GM18867 (cell line): ENCODE measurements around the gene TENM4.
"Not testable (repeated sequence)": the region's sequence is repeated elsewhere in the genome, so short reads cannot be mapped to it uniquely, and the experiment has no call there.

Experiments
- ATAC-seq: cut with Tn5 transposase; IDR thresholded peaks from one replicate; pipeline ENCODE4 v1.9.1; 2021; ENCODE audit warnings: mild to moderate bottlenecking, moderate library complexity; ENCODE audit not compliant: unreplicated experiment

The TENM4 gene

DNA sequence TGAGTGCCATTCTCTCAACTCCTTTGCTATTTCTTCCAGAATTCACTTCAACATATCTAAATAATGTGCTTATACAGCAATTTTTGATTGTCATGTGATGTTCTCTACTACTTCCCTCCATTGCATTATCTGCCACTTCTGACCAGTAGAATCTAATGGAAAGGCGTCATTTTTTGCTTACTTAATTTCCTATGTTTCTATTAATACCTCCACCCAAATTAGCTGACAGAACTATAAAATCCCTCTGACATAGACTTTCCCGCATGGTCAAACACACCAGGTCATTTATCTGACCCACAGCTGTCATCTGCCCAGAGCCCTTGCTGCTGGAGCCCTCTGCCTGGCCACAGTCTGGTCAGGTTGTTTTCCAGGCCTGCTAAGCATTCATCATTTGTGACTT, 607.6 kb downstream of the TENM4 start:
- ATAC-seq: no peak

DNA sequence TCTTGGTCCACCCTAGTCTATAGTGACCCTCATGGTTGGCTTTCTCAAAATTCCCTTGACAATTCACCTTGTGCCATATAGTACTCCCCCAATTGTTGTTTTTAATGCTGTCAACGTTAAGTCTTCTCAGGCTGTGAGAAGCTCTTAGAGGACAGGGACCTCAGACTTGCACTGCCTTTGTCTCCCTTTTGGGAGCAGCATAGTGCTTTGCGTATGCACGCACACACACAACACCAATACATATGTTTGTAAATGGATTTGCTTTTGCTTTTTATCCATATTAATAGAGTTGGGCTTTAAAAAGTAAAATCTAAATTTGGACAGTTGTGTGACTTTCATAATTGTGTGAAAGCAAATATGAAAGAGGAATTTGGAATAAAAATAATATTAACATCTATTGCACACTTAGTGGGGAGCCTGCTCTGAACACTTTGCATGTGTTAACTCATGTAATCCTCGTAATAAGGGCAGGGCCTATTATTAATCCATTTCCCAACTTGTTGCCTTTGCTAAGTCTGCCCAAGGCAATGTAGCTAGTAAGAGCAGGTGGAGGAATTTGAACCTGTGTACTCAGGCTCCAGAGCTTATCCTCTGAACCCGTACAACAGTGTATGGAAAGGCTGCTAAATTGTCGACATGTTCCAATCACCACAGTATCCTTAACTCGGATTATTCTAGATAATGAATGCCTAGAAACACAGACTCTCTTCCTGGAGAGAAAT, 608.4 kb downstream of the TENM4 start:
- no peak for ATAC-seq

DNA sequence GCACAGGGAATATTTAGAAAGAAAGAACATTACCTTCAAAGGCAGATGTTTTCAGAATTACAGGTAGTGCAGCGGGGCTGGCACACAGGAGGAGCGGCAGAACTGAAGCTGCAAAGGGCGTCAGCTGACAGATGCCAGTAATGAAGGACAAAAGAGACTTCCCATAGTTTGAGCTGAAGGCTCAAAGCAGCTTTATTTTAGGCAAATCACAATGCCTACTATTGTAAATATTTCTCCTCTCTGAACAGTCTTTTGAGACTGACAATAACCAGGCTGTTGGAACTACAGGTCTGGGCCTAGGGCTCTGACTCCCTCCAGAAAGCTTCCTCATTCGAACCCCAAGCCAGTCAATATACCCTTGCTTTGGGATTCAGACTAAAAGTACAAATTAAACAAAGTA, 609.3 kb downstream of the TENM4 start:
- ATAC-seq: no peak

DNA sequence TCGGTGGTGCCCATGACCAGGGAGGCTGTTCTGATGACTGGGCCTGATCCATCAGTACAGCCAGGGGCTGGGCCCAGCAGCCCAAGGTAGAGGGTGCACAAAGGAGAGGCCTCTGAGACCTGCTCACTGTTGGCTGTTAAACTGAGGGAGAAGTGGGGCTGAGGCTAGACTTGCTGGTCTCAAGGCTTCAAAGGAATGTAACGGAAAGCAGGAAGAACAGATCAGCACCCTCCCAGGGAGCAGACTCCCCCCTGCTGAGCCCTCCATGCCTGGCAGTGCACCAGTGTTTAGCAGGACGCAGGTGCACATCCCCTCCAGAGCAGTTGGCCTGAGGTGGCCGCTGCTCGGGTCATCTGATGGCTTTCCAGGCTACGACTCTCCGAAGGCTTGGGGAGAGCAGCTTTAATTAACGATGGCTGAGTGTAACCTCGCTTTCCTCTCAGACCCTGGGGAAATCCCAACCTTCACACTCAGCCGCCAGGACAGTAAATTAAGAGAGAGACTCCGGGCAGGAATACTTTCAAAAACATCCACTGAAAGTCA, 610.5 kb downstream of the TENM4 start:
- no peak for ATAC-seq

DNA sequence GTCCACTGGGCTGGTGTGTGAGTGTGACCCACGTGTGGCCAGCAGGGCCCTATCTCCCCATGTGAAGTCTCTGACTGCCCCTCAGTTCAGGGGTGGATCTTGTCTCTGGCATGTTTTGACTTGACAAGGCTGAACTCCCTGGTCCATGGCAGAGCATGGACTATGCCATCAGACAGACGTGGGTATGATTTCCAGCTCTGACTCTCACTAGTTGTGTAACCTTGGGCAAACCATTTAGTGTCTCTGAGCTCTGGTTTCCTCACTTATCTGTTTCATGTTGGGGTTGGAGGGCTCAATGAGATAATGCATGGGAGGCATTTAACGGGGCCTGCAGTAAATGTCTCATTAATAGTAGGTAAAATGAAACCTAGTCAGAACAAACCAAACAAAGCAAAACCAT, 611.7 kb downstream of the TENM4 start:
- ATAC-seq: no peak

DNA sequence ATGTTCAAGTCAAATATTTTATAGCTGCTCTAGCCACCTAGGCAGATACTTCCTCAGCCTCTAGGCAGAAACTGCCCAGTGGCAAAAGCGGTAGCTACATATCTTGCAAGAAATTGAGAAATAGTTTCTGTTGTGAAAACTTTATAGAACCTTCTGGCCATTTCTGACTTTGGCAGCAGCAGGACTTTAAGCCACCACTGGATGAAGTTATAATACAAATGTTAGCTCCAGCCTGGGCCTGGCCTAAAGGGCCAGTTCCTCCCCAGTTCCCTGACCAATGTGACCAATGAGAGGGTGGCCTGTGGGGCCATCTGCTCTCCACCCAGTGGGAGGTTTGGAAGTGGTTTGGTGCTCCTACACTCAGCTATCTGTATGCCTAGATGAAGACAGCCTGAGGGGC, 612.2 kb downstream of the TENM4 start:
- ATAC-seq: no peak

DNA sequence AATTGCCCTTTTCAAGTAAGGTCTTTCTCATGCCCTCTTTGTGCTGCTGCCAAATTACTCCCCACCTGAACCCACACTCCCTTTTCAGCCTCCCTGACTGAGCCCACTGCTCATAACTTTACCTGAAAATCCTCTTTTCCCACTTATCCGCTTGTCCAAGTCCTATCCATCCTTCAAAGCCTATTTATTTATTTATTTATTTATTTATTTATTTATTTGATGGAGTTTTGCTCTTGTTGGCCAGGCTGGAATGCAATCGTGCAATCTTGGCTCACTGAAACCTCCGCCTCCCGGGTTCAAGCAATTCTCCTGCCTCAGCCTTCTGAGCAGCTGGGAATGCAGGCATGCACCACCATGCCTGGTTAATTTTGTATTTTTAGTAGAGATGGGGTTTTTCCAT, 613.5 kb downstream of the TENM4 start:
- ATAC-seq: not testable (repeated sequence)

DNA sequence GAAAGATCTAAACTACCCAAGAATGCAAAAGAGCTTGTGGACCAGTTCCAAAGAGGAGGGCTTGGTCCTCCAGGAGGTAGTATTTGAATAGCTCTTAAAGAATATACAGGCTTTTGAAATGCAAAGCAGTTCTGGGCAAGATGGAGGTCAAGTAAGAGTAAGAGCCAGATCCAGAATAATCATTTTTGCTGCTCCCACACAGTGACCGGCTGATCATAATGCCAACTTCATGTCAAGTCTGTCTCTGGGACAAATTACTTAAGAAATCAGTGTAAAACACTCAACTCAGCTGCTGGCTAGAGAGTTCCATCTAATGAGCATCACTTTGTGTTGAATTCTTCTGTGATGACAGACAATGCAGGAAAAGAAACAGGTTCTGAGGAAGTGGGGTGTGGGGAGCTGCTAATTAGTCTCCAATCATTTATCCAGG, 615.2 kb downstream of the TENM4 start:
- ATAC-seq: no peak

DNA sequence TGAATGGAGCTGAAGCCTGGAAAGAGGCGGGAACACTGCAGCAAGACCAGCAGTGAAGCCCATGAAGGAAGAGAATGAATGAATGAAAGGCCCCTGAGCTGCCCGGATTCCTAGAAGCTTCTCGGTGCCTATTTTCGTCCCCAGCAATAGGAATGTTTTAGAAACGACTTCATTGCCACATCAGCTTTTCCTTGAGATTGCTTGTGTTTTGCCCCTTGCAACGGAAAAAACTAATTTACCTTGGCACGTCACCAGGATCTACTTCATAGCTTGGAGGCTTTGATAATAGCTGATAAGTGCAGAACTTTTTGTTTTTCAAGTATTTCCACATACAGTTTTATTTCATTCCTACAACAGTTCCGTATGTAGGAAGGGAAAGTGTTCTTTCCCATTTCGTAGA, 617.2 kb downstream of the TENM4 start:
- no peak for ATAC-seq

DNA sequence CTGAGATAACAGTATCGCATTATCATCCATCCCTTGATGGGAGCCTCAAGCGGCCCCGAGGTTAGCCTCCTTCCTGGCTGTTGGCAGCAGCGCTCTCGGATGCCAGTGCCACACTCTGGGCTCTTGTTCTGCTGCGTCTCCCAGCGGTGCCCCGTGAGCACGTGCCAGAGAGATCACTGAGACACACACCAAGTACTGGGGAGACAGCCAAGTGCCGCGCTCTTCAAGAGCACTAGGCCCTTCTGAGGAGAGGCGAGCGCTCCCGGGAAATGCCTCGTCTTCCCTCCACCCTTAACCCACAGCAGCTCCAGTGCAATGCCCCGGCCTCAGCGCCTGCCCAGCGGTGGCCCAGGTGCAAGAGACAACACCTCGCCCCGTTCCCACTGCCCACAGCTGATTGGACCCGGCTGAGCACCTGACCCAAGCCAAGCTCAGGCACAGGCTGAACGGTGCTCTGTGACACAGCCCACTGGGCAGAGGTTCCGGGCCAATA, 617.9 kb downstream of the TENM4 start:
- no peak for ATAC-seq

DNA sequence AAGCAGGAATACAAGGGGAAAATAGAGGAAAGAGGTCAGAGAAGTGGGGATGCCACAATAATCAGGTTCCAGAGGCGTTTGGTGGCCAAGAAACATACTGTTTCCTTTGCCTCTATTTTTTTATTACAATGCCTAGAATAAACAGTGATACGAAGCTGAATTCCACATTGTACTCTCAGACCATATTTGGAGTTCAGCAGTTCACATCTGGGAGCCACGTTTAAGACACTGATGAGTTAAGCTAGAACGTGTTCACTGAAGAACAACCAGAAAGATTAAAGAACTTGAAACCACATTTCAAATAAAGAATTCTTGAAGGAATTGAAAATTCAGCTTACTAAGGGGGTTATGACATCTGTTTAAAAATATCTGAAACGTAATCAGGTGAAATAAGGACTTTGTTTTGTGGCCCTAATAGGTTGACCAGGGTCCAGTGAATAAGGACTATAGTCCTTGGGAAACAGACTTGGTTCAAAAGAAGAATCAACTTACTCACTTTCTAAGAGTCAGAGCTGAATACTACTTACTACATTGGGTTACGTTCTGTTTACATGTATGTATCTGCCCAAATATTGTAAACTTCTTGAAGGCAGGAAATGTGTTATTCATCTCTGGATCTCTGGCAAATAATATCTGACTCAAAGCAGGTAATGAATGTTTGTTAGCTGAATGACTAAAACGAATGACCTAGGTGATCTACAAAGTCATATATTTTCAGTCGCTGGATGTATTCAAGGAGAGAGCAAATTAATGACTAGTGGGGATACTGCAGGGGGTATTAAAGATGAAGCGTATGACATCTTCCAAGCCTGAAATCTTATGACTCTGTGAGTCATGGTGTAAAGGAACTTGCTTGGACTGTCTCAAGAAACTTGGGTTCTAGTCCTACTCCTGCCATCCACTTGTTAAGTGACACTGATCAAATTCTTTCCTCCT, 619.2 kb downstream of the TENM4 start:
- ATAC-seq: no peak

DNA sequence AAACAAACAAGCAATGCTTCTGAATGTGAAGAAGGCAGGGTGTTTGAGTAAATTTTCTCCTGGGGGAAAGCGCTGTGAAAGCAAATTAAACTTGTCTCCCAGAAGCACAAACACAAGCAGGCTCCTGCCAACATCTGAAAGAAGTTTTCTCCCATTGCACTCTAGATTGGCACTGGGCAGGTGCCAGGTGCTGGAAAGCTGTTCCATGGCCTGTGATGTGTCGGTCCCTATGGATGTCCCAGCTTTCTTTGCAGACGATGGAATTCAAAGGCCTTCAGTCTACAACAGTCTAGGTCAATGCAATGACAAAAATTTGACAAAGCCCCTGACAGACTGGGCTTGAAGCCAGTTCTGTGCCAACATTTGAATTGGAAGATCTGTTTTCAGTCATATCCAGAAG, 620.1 kb downstream of the TENM4 start:
- ATAC-seq: no peak

DNA sequence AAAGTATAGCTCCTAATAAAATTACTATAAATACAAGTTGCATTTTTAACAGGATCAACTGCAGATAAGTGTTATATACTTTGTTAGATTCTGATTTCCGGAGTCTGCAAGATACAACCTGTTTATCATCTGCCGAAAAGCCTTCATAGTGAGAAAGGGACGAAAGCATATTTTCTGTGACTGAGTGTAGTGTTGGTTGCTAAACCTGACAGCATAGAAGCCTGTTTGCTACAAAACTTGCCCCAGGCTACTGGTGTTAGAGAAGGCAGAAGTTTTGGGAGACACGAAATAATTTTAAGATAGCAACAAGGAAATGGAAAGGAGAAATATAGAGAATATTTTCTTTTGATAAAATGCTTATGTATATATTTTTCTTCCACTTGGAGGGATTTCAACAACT, 622.6 kb downstream of the TENM4 start:
- ATAC-seq: no peak

DNA sequence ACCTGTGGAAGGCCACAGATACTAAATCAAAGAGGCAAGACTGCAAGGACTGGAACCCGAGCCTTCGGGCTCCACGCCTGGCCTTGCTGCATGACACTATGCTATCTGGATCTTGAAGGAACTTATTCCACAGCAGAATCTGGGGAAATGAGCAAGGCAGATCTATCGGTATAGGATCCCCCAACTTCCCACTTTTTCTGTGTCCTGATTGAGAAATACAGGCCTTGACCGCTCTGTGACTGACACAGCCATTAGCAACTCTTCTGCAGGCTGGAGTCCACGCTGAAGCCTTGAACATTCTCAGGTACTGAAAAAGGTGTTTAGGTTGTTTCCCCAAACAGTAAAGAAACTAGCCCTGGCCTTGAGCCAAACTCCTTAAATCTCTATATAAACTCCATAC, 625.0 kb downstream of the TENM4 start:
- no peak for ATAC-seq

DNA sequence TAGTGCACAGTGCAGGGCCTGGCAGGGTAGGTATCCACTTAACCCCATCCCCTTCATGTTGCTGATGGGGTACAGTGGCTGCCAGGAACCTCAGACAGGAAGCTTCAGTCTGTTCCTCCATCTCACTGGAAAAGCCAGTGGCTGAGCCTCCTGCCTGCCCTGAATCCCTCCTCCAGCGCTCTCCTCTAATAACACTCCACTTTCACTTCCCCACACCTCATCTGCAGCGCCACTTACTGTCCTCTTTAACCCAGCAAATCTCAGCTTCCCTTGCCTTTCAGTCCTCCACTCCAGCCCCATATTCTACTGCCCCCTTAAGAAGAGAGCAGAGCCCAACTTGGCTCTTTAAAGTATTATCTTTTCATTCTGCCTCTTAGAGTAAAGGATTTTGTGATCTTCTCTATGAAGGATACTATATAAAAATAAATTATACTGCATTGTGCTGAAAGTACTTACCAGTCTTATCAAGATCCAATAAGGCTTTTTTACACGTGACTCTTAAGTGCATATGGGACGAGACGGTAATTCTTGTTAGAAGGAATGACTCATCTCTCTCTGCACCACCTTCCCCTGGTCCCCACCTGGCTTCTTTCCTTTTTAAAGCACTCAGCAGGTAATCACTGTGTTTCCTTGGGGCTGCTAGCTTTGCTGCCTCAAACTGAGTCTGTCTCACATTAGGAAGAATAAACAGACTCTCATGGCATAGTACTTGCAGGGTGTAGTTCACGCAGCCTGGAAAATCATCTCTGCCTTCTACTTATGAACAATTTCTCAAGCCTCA, 628.1 kb downstream of the TENM4 start:
- ATAC-seq: no peak

DNA sequence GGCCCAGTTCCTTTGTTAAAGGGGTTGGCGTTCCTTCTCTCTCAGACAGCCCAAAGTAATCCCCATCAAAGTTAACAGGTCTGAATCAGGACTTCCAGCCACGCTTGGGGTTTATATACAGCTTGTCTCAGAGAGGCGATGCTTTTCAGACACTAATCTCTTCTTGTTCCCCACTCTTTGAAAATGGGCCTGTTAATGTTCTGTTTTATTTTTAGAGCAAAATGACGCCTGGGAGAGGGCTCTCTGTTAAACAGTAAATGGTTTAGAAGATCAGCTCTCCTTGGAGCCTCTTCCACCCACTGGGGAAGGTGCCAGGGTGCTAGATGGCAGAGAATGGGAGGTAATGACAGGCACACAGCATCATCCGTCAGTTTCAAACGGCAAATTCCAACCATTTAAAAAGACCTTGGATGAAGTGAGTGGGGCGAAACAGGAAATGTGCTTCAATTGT, 630.2 kb downstream of the TENM4 start:
- no peak for ATAC-seq

DNA sequence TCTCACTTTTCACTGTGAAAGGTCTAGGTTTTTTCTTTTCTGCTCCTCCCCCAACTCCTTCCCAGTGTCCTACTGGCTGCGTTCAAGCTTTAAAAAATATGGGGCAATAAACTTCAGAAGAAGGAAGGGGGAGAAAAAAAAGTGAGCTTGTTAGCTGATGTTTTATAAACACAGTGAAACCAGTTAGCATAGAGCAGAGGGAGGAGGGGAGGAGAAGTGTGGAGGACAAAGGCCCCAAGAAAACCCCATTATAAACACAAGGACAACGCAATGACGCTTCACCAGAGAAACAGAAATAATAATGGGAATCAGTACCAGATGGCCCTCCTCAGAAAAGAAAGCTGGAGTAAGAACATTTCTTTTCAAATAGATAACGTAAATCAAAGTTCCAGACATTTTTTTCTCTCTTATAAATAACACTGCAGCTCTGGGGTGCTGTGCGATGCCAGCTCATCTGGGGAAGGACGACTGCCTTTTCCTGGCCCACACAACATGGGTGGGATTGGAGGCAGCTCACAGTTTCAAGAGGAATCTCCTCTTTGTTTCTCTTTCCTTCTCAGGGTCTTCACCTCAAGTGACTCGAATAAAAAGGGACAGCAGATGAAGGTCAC, 630.8 kb downstream of the TENM4 start:
- no peak for ATAC-seq

DNA sequence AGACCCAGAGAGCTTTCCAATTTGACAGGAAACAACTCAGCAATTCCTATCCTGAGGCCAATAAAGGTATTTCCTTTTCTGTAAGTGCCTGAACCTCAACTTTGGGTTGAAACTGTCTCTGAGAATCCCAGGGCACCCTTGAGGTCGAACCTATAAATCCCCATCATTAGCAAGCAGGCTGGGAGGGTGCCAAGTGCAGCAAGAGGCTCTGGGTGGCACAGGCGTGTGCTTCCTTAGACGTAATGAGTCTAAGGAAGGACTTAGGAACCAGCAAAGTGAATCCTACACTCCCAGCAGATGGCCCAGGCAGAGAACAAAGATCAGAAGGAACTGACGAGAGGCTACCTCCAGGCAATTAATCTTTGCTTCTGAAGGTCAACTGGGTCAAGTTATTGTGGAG, 631.9 kb downstream of the TENM4 start:
- ATAC-seq: no peak

DNA sequence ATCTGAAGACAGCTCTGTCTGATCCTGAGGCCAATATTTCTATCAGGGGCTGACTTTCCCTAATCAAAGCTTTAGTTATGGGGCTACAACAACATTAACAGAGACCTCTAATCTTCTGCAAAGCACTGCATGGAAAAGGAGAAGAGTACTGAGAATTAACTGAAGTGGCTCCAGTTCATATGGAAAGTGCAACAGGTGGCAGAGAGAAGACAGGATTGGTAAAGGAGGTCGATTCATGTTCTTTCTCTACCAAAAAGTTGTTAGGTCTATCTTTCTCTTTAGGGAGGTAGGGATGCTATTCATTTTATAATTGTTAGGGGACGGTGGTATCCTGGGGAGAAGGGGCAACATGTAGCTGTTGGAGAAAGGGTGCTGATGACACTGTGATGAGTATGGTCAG, 633.5 kb downstream of the TENM4 start:
- ATAC-seq: no peak

DNA sequence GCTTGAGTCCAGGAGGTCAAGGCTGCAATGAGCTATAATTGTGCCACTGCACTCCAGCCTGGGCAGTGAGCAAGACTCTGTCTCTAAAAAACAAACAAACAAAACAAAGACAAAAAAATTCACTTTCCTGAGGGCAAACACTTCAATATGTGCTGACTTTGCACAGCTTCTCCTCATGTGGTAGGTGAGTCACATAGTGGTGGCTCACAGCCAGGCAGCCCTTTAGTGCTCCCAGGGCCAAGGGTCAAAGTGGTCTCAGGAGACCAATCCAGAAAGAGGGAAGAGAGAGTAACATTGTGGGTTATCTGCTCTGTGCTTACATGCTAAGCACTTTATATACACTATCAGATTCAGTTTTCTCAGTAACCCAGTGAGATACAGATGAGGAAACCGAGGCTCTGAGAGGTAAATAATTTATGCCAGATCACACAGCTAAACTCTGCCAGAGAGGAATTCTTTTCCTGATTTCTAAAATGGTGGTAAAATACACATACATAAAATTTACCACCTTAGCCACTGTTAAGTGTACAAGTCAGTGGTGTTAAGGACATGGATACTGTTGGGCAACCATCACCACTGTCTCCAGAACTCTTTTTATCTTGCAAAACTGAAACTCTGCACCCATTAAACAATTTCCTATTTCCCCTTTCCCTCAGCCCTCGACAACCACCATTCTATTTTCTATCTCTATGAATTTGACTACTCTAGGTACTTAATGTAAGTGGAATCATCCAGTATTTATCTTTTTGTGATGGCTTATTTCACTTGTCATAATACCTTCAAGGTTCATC, 634.4 kb downstream of the TENM4 start:
- no peak for ATAC-seq
